ENCODE measurements around the gene NUPR1.
A peak's percentile ranks its signal among the peaks of the same experiment; 100 is the strongest.

GRCh38 chr16:28538733-28539596, at the start of gene NUPR1:
- TF ChIP-seq CTCF (IDR thresholded peaks at IDR 0.05) (no peak), POLR2AphosphoS5 (IDR thresholded peaks at IDR 0.05; ENCODE audit: insufficient read depth in 1 of 2, low read depth in 1 of 2) (peak; percentile 97 to 99)

Measured in vagina (tissue), 2 donors.